ENCODE measurements around the gene GDA. TPM values are rescaled to one million over a fixed set of nuclear protein-coding genes. Genes with fewer than 3 reads are reported as not detected.

The GDA gene
- total RNA-seq, 4 donors from 2014 or later: 0.76 to 2.4 TPM; not detected in 2

- H3K4me3 ChIP-seq: no peak overlapping the region
- DNase-seq: no peak
- no peak overlapping the region for H3K27ac ChIP-seq
- H3K27me3 ChIP-seq: no peaks in the 10 kb centered on the region
- no peaks in the 10 kb centered on the region for H3K4me1 ChIP-seq
- TF ChIP-seq POLR2A (IDR thresholded peaks at IDR 0.05): no peak
- no peak for TF ChIP-seq CTCF (IDR thresholded peaks at IDR 0.05)
- WGBS, 2 donors: 58% methylated on average over 1 of the region's 1 CpG; no CpG with 5 or more reads in 1 of the 2 donors
- no peaks in the 10 kb centered on the region for H3K36me3 ChIP-seq
- intact Hi-C loops (cut with DNase I): no loop called here
- H3K9me3 ChIP-seq: no peaks in the 10 kb centered on the region
These were observed 39.0 kb downstream of the GDA start for GRCh38 chr9:72188232-72188631.

DNA sequence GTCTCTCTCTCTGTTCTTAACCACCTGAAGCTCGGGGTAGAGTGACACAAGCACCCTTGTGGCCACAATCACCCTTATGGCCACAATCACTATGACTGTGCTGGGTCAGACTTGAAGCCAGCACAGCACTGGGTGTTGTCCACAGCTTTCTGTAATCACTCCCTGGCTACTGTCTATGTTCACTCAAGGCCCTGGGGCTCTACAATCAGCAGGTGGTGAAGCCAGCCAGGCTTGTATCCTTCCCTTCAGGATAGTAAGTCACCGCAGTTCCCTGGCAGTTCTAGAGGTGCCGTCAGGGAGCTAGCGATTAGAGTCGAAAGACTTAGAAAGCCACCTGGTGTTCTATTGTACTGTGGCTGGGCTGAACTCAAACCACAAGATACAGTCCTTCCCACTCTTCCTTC is 44.2 kb downstream of the GDA start:
- Histone ChIP-seq H3K9me3 (no peaks in the 10 kb centered on the region), H3K36me3 (no peaks in the 10 kb centered on the region), H3K4me1 (no peaks in the 10 kb centered on the region), H3K27me3 (no peaks in the 10 kb centered on the region), H3K27ac (no peak overlapping the region), H3K4me3 (no peak overlapping the region)
- intact Hi-C loops (cut with DNase I): no loop called here
- DNase-seq: no peak
- TF ChIP-seq POLR2A (IDR thresholded peaks at IDR 0.05) (no peak), CTCF (IDR thresholded peaks at IDR 0.05) (no peak)
- WGBS, 2 donors: 51% methylated on average over 2 to 5 of the region's 5 CpGs

DNA sequence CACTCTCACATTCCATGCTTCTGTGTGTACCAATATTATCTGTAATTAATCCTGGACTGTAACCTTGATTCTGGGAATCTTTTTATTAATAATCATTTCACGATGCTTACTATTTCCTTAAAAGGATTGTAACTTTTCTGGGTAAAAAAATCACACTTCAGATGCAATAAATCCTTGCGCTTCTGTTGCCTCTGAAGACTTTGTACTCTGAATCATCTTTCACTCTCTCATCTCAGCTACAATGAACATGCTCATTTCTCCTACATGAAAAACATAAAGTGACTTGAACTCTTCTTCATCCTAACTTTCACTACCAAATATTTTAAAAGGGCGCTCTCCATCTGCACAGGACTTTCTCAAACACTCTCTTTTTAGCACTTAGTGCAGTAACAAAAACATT is 50.0 kb downstream of the GDA start:
- WGBS, 2 donors: 52 to 57% methylated on average over 3 of the region's 3 CpGs

GRCh38 chr9:72200452-72200851 is 51.2 kb downstream of the GDA start:
- TF ChIP-seq CTCF (IDR thresholded peaks at IDR 0.05) (no peak), POLR2A (IDR thresholded peaks at IDR 0.05) (no peak)
- intact Hi-C loops (cut with DNase I): no loop called here
- Histone ChIP-seq H3K27me3 (no peaks in the 10 kb centered on the region), H3K27ac (no peak overlapping the region), H3K9me3 (no peaks in the 10 kb centered on the region), H3K4me1 (no peaks in the 10 kb centered on the region), H3K36me3 (no peaks in the 10 kb centered on the region), H3K4me3 (no peak overlapping the region)
- 74 to 78% methylated on average over 6 of the region's 6 CpGs for WGBS, 2 donors
- DNase-seq: no peak

More for the DNA sequence above, 50.0 kb downstream of the GDA start:
- TF ChIP-seq CTCF (IDR thresholded peaks at IDR 0.05): no peak
- TF ChIP-seq POLR2A (IDR thresholded peaks at IDR 0.05): no peak
- Histone ChIP-seq H3K4me1 (no peaks in the 10 kb centered on the region), H3K27ac (no peak overlapping the region), H3K4me3 (no peak overlapping the region), H3K36me3 (no peaks in the 10 kb centered on the region), H3K9me3 (no peaks in the 10 kb centered on the region), H3K27me3 (no peaks in the 10 kb centered on the region)
- intact Hi-C loops (cut with DNase I): no loop called here
- DNase-seq: no peak

GRCh38 chr9:72202009-72202408 is 52.8 kb downstream of the GDA start:
- WGBS, 2 donors: 55 to 60% methylated on average over 5 of the region's 5 CpGs
- Histone ChIP-seq H3K36me3 (no peaks in the 10 kb centered on the region), H3K4me3 (no peak overlapping the region), H3K27me3 (no peaks in the 10 kb centered on the region), H3K9me3 (no peaks in the 10 kb centered on the region), H3K4me1 (no peaks in the 10 kb centered on the region), H3K27ac (no peak overlapping the region)
- intact Hi-C loops (cut with DNase I): no loop called here
- no peak for TF ChIP-seq CTCF (IDR thresholded peaks at IDR 0.05)
- no peak for TF ChIP-seq POLR2A (IDR thresholded peaks at IDR 0.05)
- DNase-seq: no peak

All from esophagus squamous epithelium (tissue), 5 donors.